Eye (tissue), 1 donor: ENCODE data around the gene GRID1.

Experiments
- DNase-seq: peaks from one replicate; pipeline ENCODE4 v3.0.0-alpha.2; 2015

Gene GRID1

GRCh38 chr10:85916994-85917573 is 449.5 kb downstream of the GRID1 start:
- DNase-seq, result no peak

GRCh38 chr10:85916286-85916685 is 450.3 kb downstream of the GRID1 start:
- DNase-seq, result peak; percentile 69

- DNase-seq, result no peak
Measured at GRCh38 chr10:85915245-85915846, 451.2 kb downstream of the GRID1 start.

DNA sequence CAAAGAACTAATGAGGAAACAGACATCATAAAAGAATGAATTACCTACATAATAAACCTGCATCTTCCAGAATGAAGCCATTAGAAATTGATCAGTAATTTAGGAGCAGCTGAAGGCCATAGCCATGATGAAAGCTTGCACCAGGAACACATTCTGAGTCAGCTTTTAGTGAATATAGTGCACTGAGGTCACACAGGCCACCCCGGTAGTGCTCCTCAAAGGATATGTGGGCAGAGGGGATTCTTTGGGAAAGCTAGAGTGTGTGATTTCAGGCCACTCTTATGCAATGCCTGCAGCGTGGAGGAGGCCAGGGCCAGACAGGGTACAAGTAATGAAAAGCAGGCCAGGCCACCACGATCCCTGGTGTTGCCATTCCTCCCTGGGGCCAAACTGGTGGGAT is 451.9 kb downstream of the GRID1 start:
- no peak for DNase-seq

GRCh38 chr10:85908462-85908861 is 458.1 kb downstream of the GRID1 start:
- DNase-seq, result no peak

DNA sequence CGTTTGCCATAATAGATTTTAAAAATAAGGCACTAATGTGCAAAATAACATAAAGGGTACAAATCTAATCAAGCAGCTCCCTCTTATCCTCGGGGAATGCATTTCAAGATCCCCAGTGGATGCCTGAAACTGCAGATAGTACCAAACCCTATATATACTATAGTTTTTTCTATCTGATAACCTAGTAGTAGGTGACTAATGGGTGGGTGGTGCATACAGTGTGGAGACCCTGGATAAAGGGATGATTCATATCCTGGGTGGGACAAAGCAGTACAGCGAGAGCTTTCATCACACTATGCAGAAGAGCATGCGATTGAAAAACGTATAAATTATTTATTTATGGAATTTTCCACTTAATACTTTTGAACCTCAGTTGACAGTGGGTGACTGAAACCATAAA is 464.5 kb downstream of the GRID1 start:
- DNase-seq, result no peak

GRCh38 chr10:85901599-85901998 is 465.0 kb downstream of the GRID1 start:
- DNase-seq, result no peak

DNA sequence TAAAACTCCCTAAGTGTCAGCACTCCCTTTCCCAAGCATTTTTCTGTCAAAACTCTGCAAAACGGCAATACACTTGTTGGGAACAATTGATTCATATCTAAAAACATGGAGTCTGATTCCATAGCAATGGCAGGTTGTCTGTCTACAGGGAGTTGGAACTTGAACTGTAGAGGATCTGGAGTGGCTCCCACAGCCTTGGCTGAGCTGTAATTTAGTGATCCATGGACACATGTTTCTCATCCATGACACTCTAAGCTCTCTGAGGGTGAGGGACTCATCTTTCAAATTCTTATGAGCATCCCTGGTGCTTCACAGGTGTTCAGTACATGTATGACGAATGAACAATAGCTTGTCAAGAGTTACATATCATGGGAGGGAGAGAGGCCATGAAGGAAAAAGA is 466.1 kb downstream of the GRID1 start:
- no peak for DNase-seq

DNA sequence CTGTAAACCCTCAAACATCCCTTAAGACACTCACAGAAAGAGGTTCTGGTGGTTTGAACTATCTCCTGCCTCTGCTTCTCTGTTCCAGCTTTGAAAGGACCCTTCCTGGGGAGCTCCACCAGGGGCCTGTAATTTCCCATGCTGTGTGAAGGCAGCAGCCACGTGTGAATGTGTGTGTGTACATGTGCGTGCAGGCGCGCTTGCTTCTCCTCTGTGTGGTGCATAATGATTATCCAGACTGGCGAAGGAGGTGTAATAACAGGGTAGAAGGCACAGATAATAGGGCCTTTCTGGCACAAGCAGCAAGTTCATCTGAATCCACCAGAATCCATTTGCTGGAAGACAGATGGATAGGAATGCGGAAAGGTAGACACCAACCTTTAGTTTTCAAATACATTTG is 466.5 kb downstream of the GRID1 start:
- no peak for DNase-seq

DNA sequence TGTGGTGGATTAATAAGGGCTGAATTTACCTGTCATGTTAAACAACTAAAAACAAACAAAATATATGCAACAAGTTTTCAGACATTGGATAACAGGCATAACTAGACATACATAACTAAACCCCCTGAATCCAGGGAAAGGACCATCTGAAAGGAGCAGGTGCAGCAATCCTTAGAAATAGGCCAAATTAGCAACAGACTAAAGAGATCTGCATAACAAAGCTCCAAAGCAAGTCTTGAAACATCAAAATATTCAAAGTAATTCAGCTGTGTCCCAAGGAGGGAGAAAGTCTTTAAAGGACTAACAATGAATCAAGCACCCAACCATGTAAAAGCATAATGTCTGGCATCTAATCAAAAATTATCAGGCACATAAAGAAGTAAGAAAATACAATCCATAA is 475.1 kb downstream of the GRID1 start:
- no peak for DNase-seq

DNA sequence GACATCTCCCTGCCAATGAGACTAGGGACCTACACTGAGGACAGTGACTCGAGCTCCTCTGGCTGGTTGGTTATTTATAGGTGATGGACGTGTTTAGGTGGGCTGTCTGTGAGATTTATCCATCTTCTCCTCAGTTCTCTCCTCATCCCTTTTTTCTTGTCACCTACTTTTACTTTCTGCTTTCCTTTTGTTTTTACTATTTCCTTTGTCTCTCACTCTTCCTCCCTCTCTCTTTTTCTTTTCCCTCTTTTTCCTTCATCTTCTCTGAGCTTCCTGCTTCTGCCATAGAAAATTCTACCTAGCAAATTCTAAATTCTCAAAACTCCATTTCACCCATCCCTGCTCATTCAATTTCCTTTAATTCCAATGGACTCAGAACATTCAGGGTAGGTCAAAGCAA is 478.0 kb downstream of the GRID1 start:
- no peak for DNase-seq

DNA sequence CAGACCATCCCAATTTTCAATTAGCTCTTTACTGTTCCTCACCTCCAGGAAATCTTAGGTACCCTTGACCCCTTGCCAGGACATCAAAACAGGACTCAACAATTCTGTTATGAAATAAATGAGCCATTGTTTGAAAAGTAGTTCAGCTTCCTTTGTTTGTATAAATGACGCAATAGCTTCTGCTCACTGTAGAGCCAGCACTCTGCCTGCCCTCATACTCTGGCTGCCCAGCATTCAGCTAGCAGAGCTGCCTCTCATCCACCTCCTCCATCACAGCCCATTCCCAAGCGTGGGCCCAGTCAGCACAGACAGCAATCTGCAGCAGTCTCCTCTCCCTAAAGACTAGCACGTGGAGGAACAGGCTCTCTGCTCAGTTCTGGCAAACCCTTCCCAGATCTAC is 478.6 kb downstream of the GRID1 start:
- no peak for DNase-seq

DNA sequence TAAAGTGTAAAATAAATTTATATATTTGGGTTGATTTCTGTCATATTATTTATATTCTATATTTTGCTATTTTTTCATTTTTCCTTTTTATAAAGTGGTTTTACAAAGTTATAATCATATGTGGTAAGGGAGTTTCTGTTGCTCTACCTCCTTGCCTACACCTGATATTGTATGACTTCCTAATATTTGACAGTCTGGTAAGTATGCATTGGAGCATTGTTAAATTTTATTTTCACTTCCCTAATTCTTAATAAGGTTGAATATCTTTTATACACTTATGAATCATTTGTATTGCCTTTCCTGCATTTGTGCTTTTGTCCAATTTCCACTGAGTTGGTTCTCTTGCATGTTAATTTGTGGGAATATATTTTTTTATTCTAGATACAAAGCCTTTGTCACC is 492.4 kb downstream of the GRID1 start:
- no peak for DNase-seq

- DNase-seq, result no peak
Measured at GRCh38 chr10:85873063-85873462, 493.5 kb downstream of the GRID1 start.

DNA sequence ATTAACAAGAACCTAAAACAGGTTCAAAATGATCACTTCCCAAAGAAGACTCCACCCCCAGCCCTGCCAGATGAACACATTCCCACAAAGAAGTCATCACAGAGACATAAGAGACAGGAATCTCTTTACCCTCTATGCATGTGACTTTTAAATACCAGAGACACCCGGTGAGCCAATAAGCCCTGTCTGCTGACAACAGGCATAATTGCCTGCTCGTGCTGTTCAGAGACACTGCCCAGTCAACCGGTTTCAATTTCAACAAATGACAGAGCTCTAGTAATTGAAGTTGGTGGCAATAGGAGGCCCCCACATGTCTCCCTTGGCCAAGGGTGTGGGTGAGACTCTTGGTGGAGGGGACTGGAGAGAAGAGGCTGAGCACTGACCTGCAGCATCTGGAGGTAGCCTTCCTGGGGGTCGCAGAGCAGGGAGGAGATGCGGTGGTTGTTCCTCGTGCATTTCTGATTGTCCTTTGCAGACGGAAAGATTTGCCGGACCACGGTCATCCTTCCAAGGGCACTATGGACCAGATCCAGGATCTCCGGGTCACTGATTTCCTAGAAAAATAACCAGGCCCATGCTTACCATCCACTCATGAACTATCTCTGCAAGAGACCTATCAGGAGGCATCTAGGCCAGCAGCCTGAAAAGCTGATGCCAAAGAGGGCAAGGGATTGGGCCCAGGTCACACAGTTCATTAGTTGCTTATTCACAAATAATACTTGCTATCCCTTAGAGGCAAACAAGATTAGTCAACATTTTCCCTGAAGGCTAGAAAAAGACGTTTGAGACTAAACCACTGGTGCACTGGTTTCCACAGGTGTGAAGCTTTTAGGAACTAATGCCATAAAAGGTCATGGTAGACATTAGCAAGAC is 497.7 kb downstream of the GRID1 start:
- no peak for DNase-seq

DNA sequence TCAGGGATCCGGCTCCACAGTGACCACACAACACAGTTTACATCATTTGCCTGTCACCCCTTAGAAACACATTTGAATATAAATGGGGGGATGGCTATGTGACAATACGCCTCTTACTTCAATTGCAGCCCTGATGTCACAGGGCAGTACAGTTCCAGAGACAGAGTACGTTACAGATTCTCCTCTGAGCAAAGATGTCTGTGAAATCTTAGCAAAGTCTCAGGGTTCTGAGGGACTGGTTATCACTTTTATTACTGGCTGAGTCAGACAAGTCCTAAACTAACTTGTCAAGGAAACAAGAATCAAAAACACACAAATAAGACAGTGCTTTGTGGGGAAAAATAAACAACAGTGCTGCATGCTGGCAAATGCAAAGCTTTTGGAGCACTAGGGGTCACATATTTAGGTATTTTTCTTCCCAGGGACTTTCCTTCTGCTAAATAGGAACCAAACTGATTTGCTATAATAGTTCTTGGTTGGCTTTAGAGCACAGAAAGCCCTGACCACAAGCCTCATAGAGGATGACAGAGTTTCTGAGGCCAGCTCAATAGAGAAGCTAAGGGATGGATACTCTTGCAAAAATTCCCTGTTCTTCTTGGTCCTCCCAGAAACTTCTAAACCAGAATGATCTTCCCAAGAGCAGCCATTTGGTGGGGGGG is 501.6 kb downstream of the GRID1 start:
- no peak for DNase-seq

DNA sequence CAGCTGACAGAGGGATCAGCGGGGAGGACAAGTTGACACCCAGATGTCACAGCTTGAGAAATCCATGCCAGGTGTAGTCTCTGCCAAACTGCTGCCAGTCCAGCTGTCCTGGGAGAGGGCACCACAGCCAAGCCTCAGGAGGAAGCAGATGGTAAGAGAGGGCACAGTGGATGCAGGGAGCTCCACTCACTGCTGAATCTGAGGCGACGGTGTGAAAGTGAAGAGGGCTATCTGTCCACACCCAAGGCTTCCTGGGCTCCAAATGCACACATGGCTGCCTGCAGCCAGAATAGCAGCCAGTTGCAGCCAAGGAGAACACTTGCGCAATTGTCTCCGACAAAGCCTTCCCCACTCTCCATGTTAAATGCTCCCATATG is 502.4 kb downstream of the GRID1 start:
- no peak for DNase-seq

- DNase-seq, result no peak
Measured at GRCh38 chr10:85863301-85864172, 503.1 kb downstream of the GRID1 start.

DNA sequence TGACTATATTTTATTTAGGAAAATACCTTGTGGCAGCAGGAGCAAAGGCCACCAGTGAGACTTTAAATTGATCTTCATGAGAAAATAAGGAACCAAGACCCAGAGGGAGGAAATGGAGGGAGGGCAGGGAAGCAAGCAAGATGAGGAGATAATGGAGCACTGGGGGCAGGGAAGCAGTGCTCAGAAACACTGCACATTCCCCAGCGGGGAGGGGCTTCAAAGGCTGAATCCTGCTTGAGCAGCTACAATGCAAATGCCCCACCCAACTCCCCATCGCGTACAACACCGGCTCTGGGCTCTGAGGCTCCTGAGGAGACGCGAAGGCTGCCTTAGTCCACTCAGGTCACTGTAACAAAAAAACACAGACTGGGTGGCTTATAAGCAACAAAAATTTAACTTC is 503.8 kb downstream of the GRID1 start:
- DNase-seq, result no peak

DNA sequence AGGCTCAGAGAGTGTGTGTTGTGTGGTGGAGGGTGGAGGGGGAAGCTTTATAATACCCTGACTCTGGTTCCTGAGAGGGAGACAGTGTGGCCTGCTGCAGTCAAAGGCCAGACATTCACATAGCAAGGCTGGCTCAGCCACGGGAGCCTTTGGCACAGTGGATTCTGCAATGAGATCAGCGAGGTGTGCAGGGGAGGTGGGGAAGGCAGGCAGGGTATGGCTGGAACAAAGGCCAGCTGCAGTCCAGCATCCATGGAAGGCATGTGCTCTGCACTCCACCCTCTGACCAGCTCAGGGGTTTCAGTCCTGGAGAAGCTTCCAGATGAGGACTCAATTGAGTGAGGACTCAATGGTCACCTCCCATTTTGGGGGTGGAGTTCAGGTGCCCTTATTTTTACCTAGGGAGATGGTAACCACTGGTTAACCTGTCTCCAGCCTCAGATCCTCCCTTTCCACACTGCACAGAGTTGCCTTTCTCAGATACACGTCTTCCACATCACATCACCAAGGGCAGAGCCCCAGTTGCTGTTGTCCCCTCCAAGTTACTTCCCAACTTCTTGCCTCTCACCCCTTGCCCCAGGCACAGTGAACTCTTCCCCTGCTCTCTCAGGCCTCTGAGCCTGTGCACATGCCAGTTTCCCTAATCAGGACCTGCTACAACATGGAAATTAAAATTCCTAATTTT is 504.9 kb downstream of the GRID1 start:
- DNase-seq, result no peak

GRCh38 chr10:85859859-85860258 is 506.7 kb downstream of the GRID1 start:
- DNase-seq, result no peak
